ENCODE results near the gene GNAO1. TPM values are rescaled to one million over a fixed set of nuclear protein-coding genes. Genes with fewer than 3 reads are reported as not detected.

Gene GNAO1
- total RNA-seq, 4 donors from 2014 or later = 1.4 to 4.4 (median 2.5) TPM

DNA sequence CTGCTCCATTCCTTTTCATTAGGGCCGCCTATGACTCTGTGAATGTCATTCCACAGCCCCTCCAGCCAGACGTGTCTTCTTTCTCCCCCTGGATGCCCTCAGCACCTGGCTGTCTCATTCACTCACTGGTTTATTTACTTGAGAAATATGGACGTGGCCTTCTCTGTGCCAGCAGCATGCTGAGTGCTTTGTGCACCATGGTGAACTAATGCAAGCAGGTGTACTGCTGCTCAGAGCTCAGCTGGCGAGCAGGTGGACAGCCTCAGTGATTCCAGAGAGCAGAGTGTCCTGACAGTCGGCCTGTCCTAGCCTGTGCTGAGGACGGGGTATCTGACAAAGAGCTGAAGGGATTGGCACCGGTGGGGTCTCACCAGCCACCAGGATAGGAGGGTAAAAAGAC, 96.7 kb downstream of the GNAO1 start:
- Histone ChIP-seq H3K27ac (no peak overlapping the region), H3K27me3 (no peaks in the 10 kb centered on the region), H3K4me3 (replicated peaks in 1 of 3) (no peak overlapping the region), H3K36me3 (no peaks in the 10 kb centered on the region), H3K9me3 (no peaks in the 10 kb centered on the region), H3K4me1 (peaks cover 0 to 12% of the 10 kb centered on the region in 2 donors)
- DNase-seq = no peak
- WGBS, 2 donors = 85 to 92% methylated on average over 7 of the region's 7 CpGs
- intact Hi-C loops (cut with DNase I) = no loop called here
- TF ChIP-seq POLR2A (IDR thresholded peaks at IDR 0.05) (no peak), CTCF (IDR thresholded peaks at IDR 0.05) (no peak)

DNA sequence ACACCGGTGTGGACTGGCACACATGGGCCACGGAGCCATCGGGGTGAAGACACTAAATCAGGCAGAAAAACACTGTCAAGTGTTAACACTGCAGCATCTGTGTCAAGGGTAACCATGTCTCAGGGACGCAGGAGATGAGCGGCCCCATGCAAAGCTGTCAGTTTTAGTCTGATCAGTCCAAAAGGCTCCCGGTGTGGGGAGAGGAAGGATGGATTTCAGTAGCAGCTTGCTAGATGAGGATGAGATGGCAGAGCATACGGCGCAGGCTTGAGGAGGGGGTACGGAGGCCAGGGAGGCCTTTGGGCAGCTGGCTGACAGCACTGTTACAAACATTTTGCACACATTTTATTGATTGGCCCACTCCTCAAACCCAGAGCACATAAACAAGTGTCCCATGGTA, 98.1 kb downstream of the GNAO1 start:
- TF ChIP-seq POLR2A (IDR thresholded peaks at IDR 0.05) (no peak), CTCF (IDR thresholded peaks at IDR 0.05) (no peak)
- H3K27ac ChIP-seq = no peak overlapping the region
- H3K4me1 ChIP-seq = peaks cover 0 to 7% of the 10 kb centered on the region in 2 donors
- no peaks in the 10 kb centered on the region for H3K27me3 ChIP-seq
- 85 to 89% methylated on average over 9 of the region's 9 CpGs for WGBS, 2 donors
- intact Hi-C loops (cut with DNase I) = no loop called here
- no peaks in the 10 kb centered on the region for H3K36me3 ChIP-seq
- no peak for DNase-seq
- no peak overlapping the region for H3K4me3 ChIP-seq (replicated peaks in 1 of 3)
- H3K9me3 ChIP-seq = no peaks in the 10 kb centered on the region

- no peak overlapping the region for H3K4me3 ChIP-seq (replicated peaks in 1 of 3)
- no peaks in the 10 kb centered on the region for H3K27me3 ChIP-seq
- WGBS, 2 donors = 65 to 76% methylated on average over 4 of the region's 4 CpGs
- no peak for DNase-seq
- H3K4me1 ChIP-seq = peaks cover 0 to 2% of the 10 kb centered on the region in 2 donors
- no peaks in the 10 kb centered on the region for H3K36me3 ChIP-seq
- TF ChIP-seq POLR2A (IDR thresholded peaks at IDR 0.05) (no peak), CTCF (IDR thresholded peaks at IDR 0.05) (no peak)
- H3K9me3 ChIP-seq = no peaks in the 10 kb centered on the region
- H3K27ac ChIP-seq = no peak overlapping the region
- intact Hi-C loops (cut with DNase I) = no loop called here
Measured at GRCh38 chr16:56289862-56290261, 98.6 kb downstream of the GNAO1 start.

DNA sequence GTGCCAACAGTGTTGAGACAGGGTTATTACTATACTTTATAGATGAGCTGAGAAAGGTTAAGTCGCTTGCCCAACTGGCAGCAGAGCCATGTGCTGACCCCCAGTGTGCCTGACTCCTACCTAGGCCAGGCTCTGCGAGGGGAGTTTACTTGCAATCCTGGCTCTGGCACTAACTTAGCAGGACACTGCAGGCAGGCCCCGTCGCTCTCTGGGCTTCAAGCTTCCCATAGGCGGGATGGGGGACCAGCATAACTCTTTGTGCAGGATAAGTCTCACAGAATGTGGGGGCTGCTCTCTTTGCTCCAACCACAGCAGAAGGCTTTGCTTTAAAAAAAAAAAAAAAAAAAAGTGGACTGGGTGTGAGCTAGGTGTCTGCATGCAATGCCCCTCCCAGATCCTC, 102.7 kb downstream of the GNAO1 start:
- DNase-seq = no peak
- H3K36me3 ChIP-seq = no peaks in the 10 kb centered on the region
- H3K9me3 ChIP-seq = no peaks in the 10 kb centered on the region
- intact Hi-C loops (cut with DNase I) = no loop called here
- H3K27ac ChIP-seq = no peak overlapping the region
- no peaks in the 10 kb centered on the region for H3K27me3 ChIP-seq
- H3K4me3 ChIP-seq (replicated peaks in 1 of 3) = no peak overlapping the region
- peaks cover 2 to 3% of the 10 kb centered on the region in 2 donors for H3K4me1 ChIP-seq
- WGBS, 2 donors = 96 to 98% methylated on average over 5 of the region's 5 CpGs
- TF ChIP-seq POLR2A (IDR thresholded peaks at IDR 0.05) (no peak), CTCF (IDR thresholded peaks at IDR 0.05) (no peak)

- Histone ChIP-seq H3K4me1 (peaks cover 3 to 8% of the 10 kb centered on the region in 2 donors), H3K4me3 (replicated peaks in 1 of 3) (no peak overlapping the region), H3K27me3 (no peaks in the 10 kb centered on the region), H3K36me3 (no peaks in the 10 kb centered on the region), H3K27ac (no peak overlapping the region), H3K9me3 (no peaks in the 10 kb centered on the region)
- WGBS, 2 donors = 44 to 56% methylated on average over 2 of the region's 2 CpGs
- TF ChIP-seq CTCF (IDR thresholded peaks at IDR 0.05) (no peak), POLR2A (IDR thresholded peaks at IDR 0.05) (no peak)
- DNase-seq = no peak
- intact Hi-C loops (cut with DNase I) = no loop called here
Measured at GRCh38 chr16:56294579-56294978, 103.3 kb downstream of the GNAO1 start.
